ENCODE measurements around the gene TECPR2.

GRCh38 chr14:102496958-102497744 lies 134.4 kb downstream of the TECPR2 start:
- no peak for TF ChIP-seq EZH2 (IDR thresholded peaks at IDR 0.05; ENCODE audit: insufficient read depth, low read length)
- no peak for TF ChIP-seq CTCF (IDR thresholded peaks at IDR 0.05; ENCODE audit: insufficient read depth, low read depth, low read length)

Data from astrocyte (in vitro differentiated cells and primary cell).